ENCODE results near the gene ATP2B1. TPM values are rescaled to one million over a fixed set of nuclear protein-coding genes. Genes with fewer than 3 reads are reported as not detected.
A peak's percentile ranks its signal among the peaks of the same experiment; 100 is the strongest.

ATP2B1 gene
- total and polyA plus RNA-seq, 2 donors (not counting 1 experiment from before 2014, with no cell fraction given), result 26.1 to 238 TPM

DNA sequence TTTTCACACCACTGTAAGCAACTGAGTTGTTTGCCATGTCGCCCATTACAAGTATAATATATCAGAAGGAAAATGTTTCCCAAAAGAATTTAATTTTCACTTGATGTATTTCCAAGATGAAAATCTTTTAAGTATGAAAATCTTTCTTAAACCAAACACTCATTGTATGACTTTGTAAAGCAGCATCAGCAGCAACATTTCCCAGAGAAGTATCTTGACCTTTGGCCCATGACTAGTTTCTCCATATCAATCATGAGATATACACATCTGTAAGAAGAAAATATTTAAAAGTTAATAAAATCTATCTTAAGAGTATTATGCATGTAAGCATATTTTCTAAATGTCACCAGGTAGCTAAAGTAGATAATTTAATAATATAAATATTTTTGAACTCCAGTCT, 52.8 kb downstream of the ATP2B1 start:
- no peaks in the 10 kb centered on the region for H3K9me3 Mint-ChIP-seq (ENCODE audit: insufficient read depth)
- no peaks in the 10 kb centered on the region for H3K27me3 Mint-ChIP-seq
- Histone ChIP-seq H3K27ac (ENCODE audit: low read length in 2 of 2) (no peak overlapping the region), H4K20me1 (ENCODE audit: control insufficient read depth, insufficient read depth, low read length, poor library complexity, severe bottlenecking) (peaks cover 68% of the 10 kb centered on the region), H3K36me3 (replicated peaks in 1 of 2; ENCODE audit: control extremely low read depth in 1 of 2, control insufficient read depth in 1 of 2, extremely low read depth in 1 of 2, insufficient read depth in 2 of 2, low read length in 1 of 2) (peaks cover 8 to 25% of the 10 kb centered on the region in 2 experiments), H3K4me1 (ENCODE audit: control insufficient read depth in 2 of 2, insufficient read depth in 2 of 2, low read length in 2 of 2) (peaks cover 24 to 44% of the 10 kb centered on the region in 2 donors), H2AFZ (ENCODE audit: insufficient read depth, low read depth, low read length, poor library complexity, severe bottlenecking) (no peak overlapping the region), H3K9ac (ENCODE audit: low read length) (no peak overlapping the region), H3K4me3 (ENCODE audit: control extremely low read depth in 1 of 5, extremely low read depth in 1 of 5, insufficient read depth in 1 of 5, low read depth in 2 of 5, low read length in 4 of 5) (no peak overlapping the region), H3K9me3 (ENCODE audit: control extremely low read depth in 1 of 3, control insufficient read depth in 2 of 3, insufficient read depth in 1 of 3, low read length in 2 of 3) (no peaks in the 10 kb centered on the region), H3K27me3 (replicated peaks in 1 of 4; ENCODE audit: control extremely low read depth in 1 of 4, control insufficient read depth in 3 of 4, insufficient read depth in 4 of 4, low read length in 3 of 4) (no peaks in the 10 kb centered on the region), H3K79me2 (ENCODE audit: control insufficient read depth, insufficient read depth, low read length) (peaks cover 99% of the 10 kb centered on the region), H3K4me2 (replicated peaks; ENCODE audit: low read depth, low read length, poor library complexity, severe bottlenecking) (peak overlapping the region; percentile 63)
- ATAC-seq (ENCODE audit: low read depth) (no peak), DNase-seq (no peak)
- no CpG with 5 or more reads among the region's 1 CpG for WGBS (ENCODE audit: insufficient coverage)
- no peak overlapping the region for H3K27ac Mint-ChIP-seq
- H3K4me3 Mint-ChIP-seq, result no peak overlapping the region
- TF ChIP-seq EZH2 (IDR thresholded peaks at IDR 0.05; ENCODE audit: borderline replicate concordance, insufficient read depth, low read depth, low read length, poor library complexity, severe bottlenecking), result no peak
- TF ChIP-seq, protein P1, sequence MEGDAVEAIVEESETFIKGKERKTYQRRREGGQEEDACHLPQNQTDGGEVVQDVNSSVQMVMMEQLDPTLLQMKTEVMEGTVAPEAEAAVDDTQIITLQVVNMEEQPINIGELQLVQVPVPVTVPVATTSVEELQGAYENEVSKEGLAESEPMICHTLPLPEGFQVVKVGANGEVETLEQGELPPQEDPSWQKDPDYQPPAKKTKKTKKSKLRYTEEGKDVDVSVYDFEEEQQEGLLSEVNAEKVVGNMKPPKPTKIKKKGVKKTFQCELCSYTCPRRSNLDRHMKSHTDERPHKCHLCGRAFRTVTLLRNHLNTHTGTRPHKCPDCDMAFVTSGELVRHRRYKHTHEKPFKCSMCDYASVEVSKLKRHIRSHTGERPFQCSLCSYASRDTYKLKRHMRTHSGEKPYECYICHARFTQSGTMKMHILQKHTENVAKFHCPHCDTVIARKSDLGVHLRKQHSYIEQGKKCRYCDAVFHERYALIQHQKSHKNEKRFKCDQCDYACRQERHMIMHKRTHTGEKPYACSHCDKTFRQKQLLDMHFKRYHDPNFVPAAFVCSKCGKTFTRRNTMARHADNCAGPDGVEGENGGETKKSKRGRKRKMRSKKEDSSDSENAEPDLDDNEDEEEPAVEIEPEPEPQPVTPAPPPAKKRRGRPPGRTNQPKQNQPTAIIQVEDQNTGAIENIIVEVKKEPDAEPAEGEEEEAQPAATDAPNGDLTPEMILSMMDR (IDR thresholded peaks at IDR 0.05), result no peak
- ChIA-PET CTCF (interaction anchor here (0.9 to 1.5 kb wide), 3 partner anchors 28 to 448 kb away, joined by 3 to 4 read pairs (median 3); no protein-coding TSS in a partner anchor), POLR2A (interaction anchor here (0.5 kb wide), 1 partner anchor 23 kb away, joined by 4 read pairs; no protein-coding TSS in a partner anchor)
- peaks cover 64% of the 10 kb centered on the region for H3K4me1 Mint-ChIP-seq
- intact Hi-C loops (cut with micrococcal nuclease), result loop anchor here (2.0 kb wide), 2 partner anchors 13 to 17 kb away; no protein-coding TSS in a partner anchor

GRCh38 chr12:89651192-89651591, 57.4 kb downstream of the ATP2B1 start:
- peaks cover 26 to 60% of the 10 kb centered on the region in 2 experiments for H3K36me3 ChIP-seq (replicated peaks in 1 of 2; ENCODE audit: control extremely low read depth in 1 of 2, control insufficient read depth in 1 of 2, extremely low read depth in 1 of 2, insufficient read depth in 2 of 2, low read length in 1 of 2)
- peaks cover 54% of the 10 kb centered on the region for H3K4me1 Mint-ChIP-seq
- POLR2A ChIA-PET, result no interaction called here

More at GRCh38 chr12:89651192-89651591, 57.4 kb downstream of the ATP2B1 start:
- no peaks in the 10 kb centered on the region for H3K27me3 Mint-ChIP-seq
- intact Hi-C loops (cut with micrococcal nuclease), result no loop called here
- TF ChIP-seq EZH2 (IDR thresholded peaks at IDR 0.05; ENCODE audit: borderline replicate concordance, insufficient read depth, low read depth, low read length, poor library complexity, severe bottlenecking), result no peak
- TF ChIP-seq, protein P1 (IDR thresholded peaks at IDR 0.05), result no peak
- no peaks in the 10 kb centered on the region for H3K9me3 Mint-ChIP-seq (ENCODE audit: insufficient read depth)
- no peak overlapping the region for H3K27ac Mint-ChIP-seq
- no peak overlapping the region for H3K4me3 Mint-ChIP-seq
- Histone ChIP-seq H3K9ac (ENCODE audit: low read length) (no peak overlapping the region), H4K20me1 (ENCODE audit: control insufficient read depth, insufficient read depth, low read length, poor library complexity, severe bottlenecking) (peaks cover 86% of the 10 kb centered on the region), H3K27ac (ENCODE audit: low read length in 2 of 2) (no peak overlapping the region), H3K4me3 (ENCODE audit: control extremely low read depth in 1 of 5, extremely low read depth in 1 of 5, insufficient read depth in 1 of 5, low read depth in 2 of 5, low read length in 4 of 5) (no peak overlapping the region), H3K9me3 (ENCODE audit: control extremely low read depth in 1 of 3, control insufficient read depth in 2 of 3, insufficient read depth in 1 of 3, low read length in 2 of 3) (no peaks in the 10 kb centered on the region), H3K4me1 (ENCODE audit: control insufficient read depth in 2 of 2, insufficient read depth in 2 of 2, low read length in 2 of 2) (peaks cover 2 to 17% of the 10 kb centered on the region in 2 donors), H3K27me3 (replicated peaks in 1 of 4; ENCODE audit: control extremely low read depth in 1 of 4, control insufficient read depth in 3 of 4, insufficient read depth in 4 of 4, low read length in 3 of 4) (no peaks in the 10 kb centered on the region), H2AFZ (ENCODE audit: insufficient read depth, low read depth, low read length, poor library complexity, severe bottlenecking) (no peak overlapping the region), H3K4me2 (replicated peaks; ENCODE audit: low read depth, low read length, poor library complexity, severe bottlenecking) (no peak overlapping the region), H3K79me2 (ENCODE audit: control insufficient read depth, insufficient read depth, low read length) (peaks cover 98% of the 10 kb centered on the region)
- DNase-seq (no peak), ATAC-seq (ENCODE audit: low read depth) (no peak)
- CTCF ChIA-PET, result no interaction called here
- 96% methylated on average over 3 of the region's 4 CpGs for WGBS (ENCODE audit: insufficient coverage)
